ENCODE results near the gene DOCK9. TPM values are rescaled to one million over a fixed set of nuclear protein-coding genes. Genes with fewer than 3 reads are reported as not detected.

DOCK9 gene
- total and polyA plus RNA-seq, 9 of the 15 experiments (the other 6 are each of a cell fraction or from before 2014, with no cell fraction given): 3.5 to 25.3 (median 16.7) TPM

GRCh38 chr13:98842858-98843481, 134.9 kb downstream of the DOCK9 start (continued):
- no peak for TF ChIP-seq HMBOX1 (IDR thresholded peaks at IDR 0.05)

- DNase-seq (ENCODE audit: extremely low read depth in 1 of 4, low spot score in 3 of 4) (no peak), FAIRE-seq (no peak), ATAC-seq (no peak)
- Histone ChIP-seq H3K4me1 (replicated peaks in 1 of 2; ENCODE audit: control insufficient read depth in 2 of 2, insufficient read depth in 2 of 2, low read length in 2 of 2) (no peaks in the 10 kb centered on the region; a peak in 1 of 5 replicates), H3K36me3 (ENCODE audit: control insufficient read depth, insufficient read depth, low read length) (peaks cover 26% of the 10 kb centered on the region; the same call in 2 of the 3 replicates), H3K4me3 (no peak overlapping the region), H3K4me2 (ENCODE audit: insufficient read depth, low read length) (no peak overlapping the region), H2AFZ (ENCODE audit: low read depth, low read length) (no peak overlapping the region), H3K79me2 (ENCODE audit: control insufficient read depth, insufficient read depth, low read length) (no peaks in the 10 kb centered on the region), H3K9me1 (ENCODE audit: control insufficient read depth, insufficient read depth, low read length) (no peaks in the 10 kb centered on the region), H3K27me3 (ENCODE audit: control insufficient read depth in 2 of 2, insufficient read depth in 2 of 2, low read length in 2 of 2) (no peaks in the 10 kb centered on the region), H3K27ac (ENCODE audit: extremely low read depth, low read depth, low read length) (no peak overlapping the region), H3K9ac (ENCODE audit: insufficient read depth in 1 of 2, low read depth in 2 of 2, low read length in 2 of 2) (no peak overlapping the region), H4K20me1 (replicated peaks; ENCODE audit: control insufficient read depth, insufficient read depth, low read length) (no peaks in the 10 kb centered on the region), H3K9me3 (replicated peaks; ENCODE audit: control insufficient read depth, insufficient read depth, low read depth, low read length) (no peaks in the 10 kb centered on the region)
- CTCF ChIA-PET (ENCODE audit: low intra/inter-chr PET ratio): no interaction called here
- 86% methylated on average over 2 of the region's 2 CpGs for WGBS (ENCODE audit: insufficient coverage, low coverage, missing lambda C conversion rate)
- intact Hi-C loops (cut with micrococcal nuclease): loop anchor here (5.0 to 10.0 kb wide), 3 partner anchors 170 to 423 kb away; no protein-coding TSS in a partner anchor
- in situ Hi-C loops (cut with MboI): no loop called here
- BruUV-seq (replicated peaks): no TSS peak
- TF ChIP-seq ZSCAN29 (IDR thresholded peaks at IDR 0.05): no peak
- TF ChIP-seq HNRNPLL (IDR thresholded peaks at IDR 0.05; ENCODE audit: low read depth, low read length, poor library complexity, severe bottlenecking): no peak
- no peak for TF ChIP-seq ZZZ3 (IDR thresholded peaks at IDR 0.05)
- no peak for TF ChIP-seq ARID3A (IDR thresholded peaks at IDR 0.05; ENCODE audit: borderline replicate concordance, low read depth, low read length)
- no peak for TF ChIP-seq ZKSCAN3 (CRISPR knock-in tag; IDR thresholded peaks at IDR 0.05)
- TF ChIP-seq MXI1 (IDR thresholded peaks at IDR 0.05; ENCODE audit: low read depth, low read length): no peak
- TF ChIP-seq DDX20 (tag; IDR thresholded peaks at IDR 0.05; ENCODE audit: low read depth): no peak
- TF ChIP-seq SRSF1 (IDR thresholded peaks at IDR 0.05; ENCODE audit: low read depth, low read length): no peak
- no peak for TF ChIP-seq ZNF57 (CRISPR knock-in tag; IDR thresholded peaks at IDR 0.05)
- no peak for TF ChIP-seq CTBP1 (IDR thresholded peaks at IDR 0.05; ENCODE audit: borderline replicate concordance)
- no peak for TF ChIP-seq CLOCK (CRISPR knock-in tag; IDR thresholded peaks at IDR 0.05; ENCODE audit: borderline replicate concordance)
- POLR2A ChIA-PET: no interaction called here
Observed at GRCh38 chr13:98842070-98842469, 135.8 kb downstream of the DOCK9 start.

Measured in K562 (cell line).